ENCODE measurements around the gene CCDC170. TPM values are rescaled to one million over a fixed set of nuclear protein-coding genes. Genes with fewer than 3 reads are reported as not detected.

The CCDC170 gene
- total and polyA plus RNA-seq, 2 of the 8 experiments (the other 6 are each of a cell fraction or from before 2014, with no cell fraction given) = 0.06 to 0.09 TPM

DNA sequence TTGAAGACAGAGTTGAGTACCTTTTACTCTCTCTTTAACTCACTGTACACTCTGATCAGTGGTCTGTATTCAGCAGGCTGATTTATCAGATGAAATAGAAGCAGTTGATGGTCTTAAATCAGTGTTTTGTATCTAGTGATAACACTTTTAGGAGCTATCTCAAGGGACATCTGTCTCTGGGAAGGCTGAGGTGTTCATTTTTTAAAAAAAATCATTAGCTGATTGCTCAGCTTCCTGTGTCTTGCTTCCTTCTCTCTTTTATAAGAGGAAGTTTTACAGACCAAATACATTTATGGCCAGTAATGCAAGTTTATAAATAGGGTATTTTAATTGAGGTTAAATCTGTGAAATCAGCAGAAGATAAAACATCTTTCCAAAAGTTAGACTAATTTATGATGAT lies 12.0 kb upstream of the CCDC170 start (continued):
- no peak for TF ChIP-seq CHD7 (IDR thresholded peaks at IDR 0.05; ENCODE audit: insufficient replicate concordance, low read length)
- TF ChIP-seq SAP30 (IDR thresholded peaks at IDR 0.05; ENCODE audit: insufficient read depth, insufficient replicate concordance, low read length) = no peak
- TF ChIP-seq, protein P1, sequence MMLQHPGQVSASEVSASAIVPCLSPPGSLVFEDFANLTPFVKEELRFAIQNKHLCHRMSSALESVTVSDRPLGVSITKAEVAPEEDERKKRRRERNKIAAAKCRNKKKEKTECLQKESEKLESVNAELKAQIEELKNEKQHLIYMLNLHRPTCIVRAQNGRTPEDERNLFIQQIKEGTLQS (IDR thresholded peaks at IDR 0.05; ENCODE audit: insufficient read depth, low read depth, low read length) = no peak
- no peak for TF ChIP-seq PHF8 (conservative IDR thresholded peaks at IDR 0.05; ENCODE audit: low read depth, low read length)
- no peak for TF ChIP-seq TEAD4 (IDR thresholded peaks at IDR 0.05; ENCODE audit: low read depth, low read length)
- no peak for TF ChIP-seq ATF2 (IDR thresholded peaks at IDR 0.05; ENCODE audit: low read length)
